ENCODE measurements around the gene CREG1. TPM values are rescaled to one million over a fixed set of nuclear protein-coding genes. Genes with fewer than 3 reads are reported as not detected.

Gene CREG1
- total and polyA plus RNA-seq, 10 donors: 40.8 to 364 (median 184) TPM

DNA sequence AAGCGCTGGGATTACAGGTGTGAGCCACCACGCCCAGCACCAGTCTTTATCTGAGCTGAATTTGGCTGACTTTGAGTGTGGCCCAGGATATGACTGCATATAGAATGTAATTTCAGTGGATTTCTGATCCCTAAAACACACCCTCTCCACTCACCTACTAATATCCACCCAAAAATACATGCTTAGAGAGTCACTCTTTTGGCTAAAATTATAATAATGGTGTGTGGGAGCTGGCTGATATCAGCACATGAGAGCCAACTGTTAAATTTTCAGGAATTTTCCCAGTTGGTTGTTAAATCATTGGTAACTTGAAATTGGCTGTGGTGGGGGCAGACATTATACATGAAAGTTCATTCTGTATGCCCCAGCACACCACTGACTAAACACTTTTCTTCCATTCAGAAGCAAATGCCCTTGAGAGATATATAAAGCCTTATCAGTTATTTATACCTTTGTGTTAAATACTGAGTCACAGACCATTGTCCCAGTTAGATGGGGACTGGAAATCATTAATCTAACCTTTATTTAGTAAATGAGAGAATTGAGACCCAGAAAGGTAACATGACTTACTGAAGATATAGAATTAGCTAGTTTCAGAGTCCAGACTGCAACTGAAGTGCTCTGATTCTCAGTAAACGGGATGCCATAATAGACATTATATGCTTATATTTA, 25.4 kb downstream of the CREG1 start:
- Histone ChIP-seq H3K27ac (no peak overlapping the region), H3K4me3 (no peak overlapping the region), H3K36me3 (no peaks in the 10 kb centered on the region), H3K9me3 (no peaks in the 10 kb centered on the region), H3K4me1 (no peaks in the 10 kb centered on the region), H3K27me3 (replicated peaks in 1 of 7) (no peaks in the 10 kb centered on the region)
- intact Hi-C loops (cut with DNase I; ENCODE audit: low total_unique reads): no loop called here
- no peak for TF ChIP-seq POLR2AphosphoS5 (IDR thresholded peaks at IDR 0.05)
- whole genome bisulfite sequencing, 5 donors: 95 to 98% (median 96%) methylated on average over 3 of the region's 3 CpGs
- no peak for DNase-seq

DNA sequence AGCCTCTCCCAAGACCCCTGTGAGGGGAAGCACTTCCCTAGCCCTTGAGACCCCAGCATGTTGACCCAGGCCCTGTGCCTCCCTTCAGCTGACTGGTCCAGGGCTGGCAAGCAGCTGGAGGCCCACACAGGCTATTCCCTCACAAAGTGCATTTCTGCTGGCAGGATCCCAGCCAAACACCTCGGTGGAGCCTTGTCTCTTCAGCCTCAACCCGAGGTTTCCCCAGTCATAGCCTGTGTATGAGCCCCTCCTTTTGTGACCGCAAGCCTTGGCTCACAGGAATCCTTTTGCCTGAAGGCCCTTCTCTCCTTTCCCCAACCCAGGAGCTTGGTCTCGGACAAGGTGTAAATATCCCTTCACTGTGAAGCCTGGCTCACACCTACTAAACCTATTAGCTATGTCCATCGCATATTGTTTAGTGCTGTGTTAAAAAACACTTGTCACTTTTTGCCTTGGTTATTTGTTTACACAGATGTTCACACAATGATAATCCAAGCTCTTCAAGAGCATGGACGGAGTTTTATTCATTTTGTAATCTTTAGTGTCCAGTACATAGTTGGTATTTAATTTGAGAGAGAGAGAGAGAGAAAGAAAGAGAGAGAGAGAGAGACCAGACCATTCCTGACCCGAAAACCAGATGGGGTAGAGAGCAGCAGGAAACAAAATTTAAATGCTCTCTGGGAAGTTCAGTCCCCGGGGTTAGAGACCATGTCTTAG, 26.7 kb downstream of the CREG1 start:
- Histone ChIP-seq H3K27ac (no peak overlapping the region), H3K4me1 (no peaks in the 10 kb centered on the region), H3K4me3 (no peak overlapping the region), H3K36me3 (no peaks in the 10 kb centered on the region), H3K9me3 (no peaks in the 10 kb centered on the region), H3K27me3 (replicated peaks in 1 of 7) (no peaks in the 10 kb centered on the region)
- DNase-seq: no peak
- 75 to 89% (median 82%) methylated on average over 8 of the region's 8 CpGs for WGBS, 5 donors
- no peak for TF ChIP-seq POLR2A (IDR thresholded peaks at IDR 0.05)
- TF ChIP-seq, protein P1, sequence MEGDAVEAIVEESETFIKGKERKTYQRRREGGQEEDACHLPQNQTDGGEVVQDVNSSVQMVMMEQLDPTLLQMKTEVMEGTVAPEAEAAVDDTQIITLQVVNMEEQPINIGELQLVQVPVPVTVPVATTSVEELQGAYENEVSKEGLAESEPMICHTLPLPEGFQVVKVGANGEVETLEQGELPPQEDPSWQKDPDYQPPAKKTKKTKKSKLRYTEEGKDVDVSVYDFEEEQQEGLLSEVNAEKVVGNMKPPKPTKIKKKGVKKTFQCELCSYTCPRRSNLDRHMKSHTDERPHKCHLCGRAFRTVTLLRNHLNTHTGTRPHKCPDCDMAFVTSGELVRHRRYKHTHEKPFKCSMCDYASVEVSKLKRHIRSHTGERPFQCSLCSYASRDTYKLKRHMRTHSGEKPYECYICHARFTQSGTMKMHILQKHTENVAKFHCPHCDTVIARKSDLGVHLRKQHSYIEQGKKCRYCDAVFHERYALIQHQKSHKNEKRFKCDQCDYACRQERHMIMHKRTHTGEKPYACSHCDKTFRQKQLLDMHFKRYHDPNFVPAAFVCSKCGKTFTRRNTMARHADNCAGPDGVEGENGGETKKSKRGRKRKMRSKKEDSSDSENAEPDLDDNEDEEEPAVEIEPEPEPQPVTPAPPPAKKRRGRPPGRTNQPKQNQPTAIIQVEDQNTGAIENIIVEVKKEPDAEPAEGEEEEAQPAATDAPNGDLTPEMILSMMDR (IDR thresholded peaks at IDR 0.05 in 8 of 11, conservative IDR thresholded peaks at IDR 0.05 in 3 of 11): no peak
- no peak for TF ChIP-seq POLR2AphosphoS5 (IDR thresholded peaks at IDR 0.05)
- intact Hi-C loops (cut with DNase I; ENCODE audit: low total_unique reads): no loop called here

DNA sequence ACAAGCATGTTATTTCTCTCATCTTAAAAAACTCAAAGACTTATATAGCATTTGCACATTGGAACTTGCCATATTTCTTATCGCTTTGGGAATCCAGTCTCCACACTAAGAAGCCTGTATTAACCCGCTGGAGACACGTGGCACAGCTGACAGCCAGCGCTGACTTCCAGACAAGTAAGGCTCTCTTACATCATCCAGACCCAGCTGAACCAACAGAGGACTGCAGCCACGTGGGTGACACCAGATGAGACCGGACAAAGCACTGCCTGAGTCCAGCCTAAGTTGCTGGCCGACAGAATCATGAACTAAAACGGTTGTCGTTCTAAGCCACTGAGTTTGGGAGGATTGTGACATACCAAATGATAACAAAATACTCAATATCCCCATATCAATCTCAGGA, 28.9 kb downstream of the CREG1 start:
- 77 to 95% (median 92%) methylated on average over 9 of the region's 9 CpGs for WGBS, 5 donors
- H3K4me1 ChIP-seq: no peaks in the 10 kb centered on the region
- intact Hi-C loops (cut with DNase I; ENCODE audit: low total_unique reads): no loop called here
- no peak for TF ChIP-seq POLR2A (IDR thresholded peaks at IDR 0.05)
- TF ChIP-seq POLR2AphosphoS5 (IDR thresholded peaks at IDR 0.05): no peak
- TF ChIP-seq, protein P1 (IDR thresholded peaks at IDR 0.05 in 8 of 11, conservative IDR thresholded peaks at IDR 0.05 in 3 of 11): no peak
- no peaks in the 10 kb centered on the region for H3K36me3 ChIP-seq
- no peak for DNase-seq
- H3K4me3 ChIP-seq: no peak overlapping the region
- H3K27me3 ChIP-seq (replicated peaks in 1 of 7): no peaks in the 10 kb centered on the region
- no peak overlapping the region for H3K27ac ChIP-seq
- H3K9me3 ChIP-seq: no peaks in the 10 kb centered on the region

DNA sequence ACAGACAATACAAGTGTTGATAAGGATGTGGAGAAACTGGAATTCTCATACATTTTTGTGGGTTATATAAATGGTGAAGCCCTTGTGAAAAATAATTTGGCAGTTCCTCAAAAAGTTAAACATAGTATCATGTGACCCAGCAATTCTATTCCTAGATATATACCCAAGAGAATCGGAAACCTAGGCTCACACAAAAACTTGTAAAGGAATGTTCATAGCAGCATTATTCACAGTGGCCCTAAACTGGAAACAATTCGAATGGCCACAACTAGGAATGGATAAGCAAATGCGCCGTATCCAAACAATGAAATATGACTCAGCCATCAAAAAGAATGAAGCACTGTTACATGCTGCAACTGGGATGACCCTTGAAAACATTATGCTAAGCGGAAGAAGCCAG, 31.3 kb downstream of the CREG1 start:
- intact Hi-C loops (cut with DNase I; ENCODE audit: low total_unique reads): no loop called here
- H3K36me3 ChIP-seq: no peaks in the 10 kb centered on the region
- no peak overlapping the region for H3K27ac ChIP-seq
- TF ChIP-seq POLR2AphosphoS5 (IDR thresholded peaks at IDR 0.05) (no peak), POLR2A (IDR thresholded peaks at IDR 0.05) (no peak)
- TF ChIP-seq, protein P1 (IDR thresholded peaks at IDR 0.05 in 8 of 11, conservative IDR thresholded peaks at IDR 0.05 in 3 of 11): no peak
- peaks cover 0 to 6% (median 0%) of the 10 kb centered on the region in 6 donors for H3K4me1 ChIP-seq
- WGBS, 5 donors: 92 to 98% (median 95%) methylated on average over 5 of the region's 5 CpGs
- no peaks in the 10 kb centered on the region for H3K27me3 ChIP-seq (replicated peaks in 1 of 7)
- no peak for DNase-seq
- H3K9me3 ChIP-seq: no peaks in the 10 kb centered on the region
- H3K4me3 ChIP-seq: no peak overlapping the region
